GM12878 (cell line): ENCODE results near the gene ATP5PO. TPM values are rescaled to one million over a fixed set of nuclear protein-coding genes. Genes with fewer than 3 reads are reported as not detected.

ENCODE experiments used
- ATF2 ChIP-seq: IDR thresholded peaks from 2 replicates; pipeline ENCODE4 v1.6.1; 2012; ENCODE audit warnings: low read length, inconsistent platforms
- ATF7 ChIP-seq: fragments of 450-650 bp; IDR thresholded peaks from 2 replicates; pipeline ENCODE4 v1.6.1; 2016; ENCODE audit warnings: low read depth, mild to moderate bottlenecking
- BCL11A ChIP-seq: IDR thresholded peaks from 2 replicates; pipeline ENCODE4 v1.6.1; 2011; ENCODE audit warnings: low read depth, low read length
- BRCA1 ChIP-seq: IDR thresholded peaks from 2 replicates; pipeline ENCODE4 v1.6.1; 2011; ENCODE audit warnings: low read depth, low read length, improper control_type of control experiment
- CREB1 ChIP-seq: IDR thresholded peaks from 2 replicates; pipeline ENCODE4 v1.6.1; 2012; ENCODE audit warnings: low read depth, mild to moderate bottlenecking, inconsistent platforms
- FOS ChIP-seq: IDR thresholded peaks from 3 replicates; pipeline ENCODE4 v1.6.1; 2011; ENCODE audit warnings: borderline replicate concordance; ENCODE audit not compliant: insufficient read length; ENCODE audit errors: extremely low read depth
- GABPA ChIP-seq: IDR thresholded peaks from 2 replicates; pipeline ENCODE4 v1.6.1; 2014; ENCODE audit warnings: antibody characterized with exemption, low read depth, mild to moderate bottlenecking, inconsistent platforms
- IKZF1 ChIP-seq: fragments of 450-650 bp; conservative IDR thresholded peaks from 2 replicates; pipeline ENCODE4 v1.6.1; 2017; ENCODE audit warnings: antibody characterized with exemption, mild to moderate bottlenecking
- KLF5 ChIP-seq: fragments of 450-650 bp; IDR thresholded peaks from 2 replicates; pipeline ENCODE4 v1.6.1; 2014; ENCODE audit warnings: mild to moderate bottlenecking; ENCODE audit not compliant: partially characterized antibody
- MTA2 ChIP-seq: fragments of 450-650 bp; IDR thresholded peaks from 2 replicates; pipeline ENCODE4 v1.6.1; 2016; ENCODE audit warnings: low read depth, mild to moderate bottlenecking, moderate library complexity
- MYC ChIP-seq: IDR thresholded peaks from 2 replicates; pipeline ENCODE4 v1.6.1; 2011; ENCODE audit warnings: mild to moderate bottlenecking, low read length, moderate library complexity, inconsistent platforms; ENCODE audit not compliant: insufficient read depth, insufficient replicate concordance, insufficient read length, severe bottlenecking
- NBN ChIP-seq: fragments of 450-650 bp; IDR thresholded peaks from 2 replicates; pipeline ENCODE4 v1.6.1; 2016
- NFXL1 ChIP-seq: fragments of 450-650 bp; IDR thresholded peaks from 2 replicates; pipeline ENCODE4 v1.6.1; 2017; ENCODE audit warnings: antibody characterized with exemption, mild to moderate bottlenecking, borderline replicate concordance
- POLR2AphosphoS5 ChIP-seq: IDR thresholded peaks from 2 replicates; pipeline ENCODE4 v1.6.1; 2011; ENCODE audit warnings: mild to moderate bottlenecking, low read length, inconsistent platforms
- RELB ChIP-seq: fragments of 450-650 bp; IDR thresholded peaks from 2 replicates; pipeline ENCODE4 v1.6.1; 2017; ENCODE audit warnings: low read depth, mild to moderate bottlenecking, moderate library complexity
- SMAD1 ChIP-seq: fragments of 450-650 bp; IDR thresholded peaks from 2 replicates; pipeline ENCODE4 v1.6.1; 2018; ENCODE audit warnings: mild to moderate bottlenecking, low read depth; ENCODE audit not compliant: partially characterized antibody
- SMAD5 ChIP-seq: IDR thresholded peaks from 2 replicates; pipeline ENCODE4 v1.6.1; 2016; ENCODE audit warnings: antibody characterized with exemption, low read depth
- SRF ChIP-seq, 2 experiments: IDR thresholded peaks; 2 replicates each; pipeline ENCODE4 v1.6.1; 2011; ENCODE audit warnings: low read depth in 2 of 2, low read length in 2 of 2, mild to moderate bottlenecking in 1 of 2, moderate library complexity in 1 of 2
- USF2 ChIP-seq: IDR thresholded peaks from 2 replicates; pipeline ENCODE4 v1.6.1; 2011; ENCODE audit warnings: low read depth, low read length, improper control_type of control experiment, borderline replicate concordance
- ZBTB40 ChIP-seq: fragments of 450-650 bp; IDR thresholded peaks from 2 replicates; pipeline ENCODE4 v1.6.1; 2016; ENCODE audit warnings: mild to moderate bottlenecking, moderate library complexity, borderline replicate concordance
- ZNF207 ChIP-seq: fragments of 450-650 bp; IDR thresholded peaks from 2 replicates; pipeline ENCODE4 v1.6.1; 2014; ENCODE audit warnings: antibody characterized with exemption, mild to moderate bottlenecking, borderline replicate concordance
- ZNF384 ChIP-seq: IDR thresholded peaks from 2 replicates; pipeline ENCODE4 v1.6.1; 2012; ENCODE audit warnings: low read depth, mild to moderate bottlenecking, low read length, improper control_type of control experiment, borderline replicate concordance
- ZSCAN29 ChIP-seq: fragments of 450-650 bp; IDR thresholded peaks from 2 replicates; pipeline ENCODE4 v1.6.1; 2017; ENCODE audit warnings: mild to moderate bottlenecking, moderate library complexity
- polyA plus RNA-seq, 11 experiments: library from polyadenylated mRNA; depleted of rRNA in 4 of 11; unstranded in 6 of 11; stranded (reverse) in 5 of 11; fragments of >200 nt; fragmentation: Nextera tagmentation in 4 of 11; fragmentation: Illumina TruSeq in 1 of 11; extraction: Ambion mirVana in 4 of 11; extraction: Trizol in 1 of 11; gene quantifications; 1 replicate in 1 of 11; 2 replicates in 10 of 11; pipeline versions ENCODE4 v1.2.1 to v1.2.3, GENCODE V29; 2011 to 2016; ENCODE audit warnings: inconsistent platforms in 2 of 11, missing spikeins in 2 of 11, low read depth in 1 of 11
- total RNA-seq, 4 experiments: library from RNA; depleted of rRNA in 3 of 4; stranded (reverse); fragments of >200 nt in 3 of 4; fragmentation: Illumina TruSeq in 1 of 4; extraction: Trizol in 1 of 4; gene quantifications; 2 replicates each; pipeline versions ENCODE4 v1.2.1 to v1.2.3, GENCODE V29; 2013 to 2021

ATP5PO gene
- total and polyA plus RNA-seq, 10 of the 15 experiments (the other 5 are each of a cell fraction or from before 2014, with no cell fraction given), result 251 to 1,656 (median 470) TPM

GRCh38 chr21:33937931-33938339 is 22.3 kb upstream of the ATP5PO start (continued):
- no peak for TF ChIP-seq BRCA1
- peak; percentile 47 to 87 for TF ChIP-seq SRF (IDR thresholded peaks at IDR 0.05; ENCODE audit: low read depth in 2 of 2, low read length in 2 of 2)
- no peak for TF ChIP-seq NBN
- 0 out of 2 replicates have a peak, but pooled peaks have one; percentile 41 for TF ChIP-seq POLR2AphosphoS5
- peak; percentile 64 for TF ChIP-seq ZNF384
- TF ChIP-seq ZNF207, result no peak
- no peak for TF ChIP-seq KLF5
- peak; percentile 69 for TF ChIP-seq CREB1
- TF ChIP-seq MTA2, result no peak
- TF ChIP-seq SMAD1, result no peak
- TF ChIP-seq RELB, result 0 out of 2 replicates have a peak, but pooled peaks have one; percentile 18
- no peak for TF ChIP-seq USF2
- TF ChIP-seq BCL11A, result no peak
- no peak for TF ChIP-seq MYC
- TF ChIP-seq ZBTB40, result peak; percentile 45; the same call in 1 of the 2 replicates
- TF ChIP-seq GABPA, result peak; percentile 77
- peak; percentile 22; the same call in 1 of the 2 replicates for TF ChIP-seq ATF7
- TF ChIP-seq FOS, result no peak
- TF ChIP-seq NFXL1, result no peak
- no peak for TF ChIP-seq IKZF1
- peak; percentile 32; the same call in 1 of the 2 replicates for TF ChIP-seq ATF2
- no peak for TF ChIP-seq ZSCAN29
- no peak for TF ChIP-seq SMAD5
